Transverse colon (tissue), 4 donors: Measurements from ENCODE around the gene CREBBP. TPM values are rescaled to one million over a fixed set of nuclear protein-coding genes. Genes with fewer than 3 reads are reported as not detected.

ENCODE experiments used
- DNase-seq: peaks from one replicate; pipeline ENCODE4 v3.0.0-alpha.2; 2019
- H3K27ac ChIP-seq, 4 donors: fragments of 200-600 bp; sonication (generic); 2 replicates each; pipeline ENCODE4 v1.5.1; 2016 to 2018; ENCODE audit warnings: inconsistent platforms in 4 of 4
- H3K27me3 ChIP-seq: fragments of 200-600 bp; sonication (generic); 2 replicates; pipeline ENCODE4 v1.5.1; 2017; ENCODE audit warnings: inconsistent platforms
- H3K36me3 ChIP-seq, 4 donors: fragments of 200-600 bp; sonication (generic); 2 replicates each; pipeline ENCODE4 v1.5.1; 2017 to 2019; ENCODE audit warnings: inconsistent platforms in 4 of 4
- H3K4me1 ChIP-seq, 4 donors: fragments of 200-600 bp; sonication (generic); 2 replicates each; pipeline ENCODE4 v1.5.1; 2017 to 2020; ENCODE audit warnings: inconsistent platforms in 4 of 4
- H3K4me3 ChIP-seq, 4 donors: fragments of 200-600 bp; sonication (generic); 1 replicate in 1 of 4; 2 replicates in 3 of 4; pipeline versions ENCODE4 v1.5.1 to v1.6.1; 2017 to 2019; ENCODE audit warnings: inconsistent platforms in 4 of 4
- H3K9me3 ChIP-seq, 2 donors: fragments of 200-600 bp; sonication (generic); 2 replicates each; pipeline ENCODE4 v1.5.1; 2017 to 2019; ENCODE audit warnings: inconsistent platforms in 2 of 2
- EP300 ChIP-seq: sonication (generic); formaldehyde crosslinking; IDR thresholded peaks from one replicate; pipeline ENCODE4 v1.6.1; 2017; ENCODE audit warnings: antibody characterized with exemption, low read depth
- POLR2A ChIP-seq: fragments of 450-650 bp; IDR thresholded peaks from one replicate; pipeline ENCODE4 v1.6.1; 2016; ENCODE audit warnings: antibody characterized with exemption, mild to moderate bottlenecking, moderate library complexity
- POLR2AphosphoS5 ChIP-seq, 3 donors: sonication (generic); formaldehyde crosslinking; IDR thresholded peaks; one replicate each; pipeline ENCODE4 v1.6.1; 2016; ENCODE audit warnings: antibody characterized with exemption in 3 of 3
- WGBS, 2 donors: methylation state at CpG; one replicate each; pipeline ENCODE4 v1.1.5; 2018; ENCODE audit warnings: low coverage in 1 of 2; 5-methylcytosine and 5-hydroxymethylcytosine counted together
- in situ Hi-C, 4 donors: fragments of 200-750 bp; cut with MboI; loops; one replicate each; pipeline versions ENCODE4 v1.15.0 to v1.15.1; 2017; ENCODE audit warnings: low sequenced_read_pairs in 3 of 4, low pct_ligation_motif_present in 1 of 4, low pct_unique_long_range_greater_than_20kb in 1 of 4
- intact Hi-C: fragments of 100-400 bp; cut with DNase I; formaldehyde crosslinking; loops from one replicate; pipeline ENCODE4 v1.15.1; 2023; ENCODE audit warnings: low total_unique reads
- total RNA-seq, 4 donors: library from RNA; depleted of rRNA; stranded (reverse); fragments of >200 nt; gene quantifications; one replicate each; pipeline ENCODE4 v1.1.0, GENCODE V29; 2016
- TF ChIP-seq, protein P1 (sequence below), 5 experiments: fragments of 200-600 bp in 3 of 5; fragments of 450-650 bp in 2 of 5; sonication (generic) in 3 of 5; IDR thresholded peaks; 1 replicate in 2 of 5; 2 replicates in 3 of 5; pipeline ENCODE4 v1.5.1; 2016 to 2017; ENCODE audit warnings: antibody characterized with exemption in 5 of 5, inconsistent platforms in 3 of 5, mild to moderate bottlenecking in 2 of 5, moderate library complexity in 1 of 5

Gene CREBBP
- total RNA-seq, 4 donors from 2014 or later, result 52.4 to 235 (median 98.7) TPM

DNA sequence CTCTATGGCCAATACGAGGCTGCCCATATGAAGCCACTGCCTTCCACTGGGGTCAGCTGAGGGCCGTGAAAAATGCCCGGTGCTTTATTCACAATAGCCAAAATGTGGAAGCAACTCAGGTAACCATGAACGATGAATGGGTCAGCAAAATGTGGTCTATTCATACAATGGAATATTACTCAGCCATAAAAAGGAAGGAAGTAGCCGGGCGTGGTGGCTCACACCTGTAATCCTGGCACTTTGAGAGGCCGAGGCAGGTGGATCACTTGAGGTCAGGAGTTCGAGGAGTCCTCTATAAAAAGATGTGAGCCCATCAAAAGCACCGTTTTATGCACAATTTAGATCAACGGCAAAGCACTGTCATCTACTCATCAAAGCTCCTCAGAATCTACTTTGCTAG, 158.0 kb downstream of the CREBBP start:
- no peaks in the 10 kb centered on the region for H3K9me3 ChIP-seq
- intact Hi-C loops, result no loop called here
- no peak overlapping the region for H3K4me3 ChIP-seq
- no peaks in the 10 kb centered on the region for H3K27me3 ChIP-seq
- no peak for DNase-seq
- in situ Hi-C loops, result no loop called here
- no peak overlapping the region for H3K27ac ChIP-seq
- peaks cover 0 to 1% (median 0%) of the 10 kb centered on the region in 4 donors for H3K36me3 ChIP-seq
- TF ChIP-seq EP300 (no peak), POLR2A (no peak), POLR2AphosphoS5 (IDR thresholded peaks at IDR 0.05) (no peak)
- TF ChIP-seq, protein P1, sequence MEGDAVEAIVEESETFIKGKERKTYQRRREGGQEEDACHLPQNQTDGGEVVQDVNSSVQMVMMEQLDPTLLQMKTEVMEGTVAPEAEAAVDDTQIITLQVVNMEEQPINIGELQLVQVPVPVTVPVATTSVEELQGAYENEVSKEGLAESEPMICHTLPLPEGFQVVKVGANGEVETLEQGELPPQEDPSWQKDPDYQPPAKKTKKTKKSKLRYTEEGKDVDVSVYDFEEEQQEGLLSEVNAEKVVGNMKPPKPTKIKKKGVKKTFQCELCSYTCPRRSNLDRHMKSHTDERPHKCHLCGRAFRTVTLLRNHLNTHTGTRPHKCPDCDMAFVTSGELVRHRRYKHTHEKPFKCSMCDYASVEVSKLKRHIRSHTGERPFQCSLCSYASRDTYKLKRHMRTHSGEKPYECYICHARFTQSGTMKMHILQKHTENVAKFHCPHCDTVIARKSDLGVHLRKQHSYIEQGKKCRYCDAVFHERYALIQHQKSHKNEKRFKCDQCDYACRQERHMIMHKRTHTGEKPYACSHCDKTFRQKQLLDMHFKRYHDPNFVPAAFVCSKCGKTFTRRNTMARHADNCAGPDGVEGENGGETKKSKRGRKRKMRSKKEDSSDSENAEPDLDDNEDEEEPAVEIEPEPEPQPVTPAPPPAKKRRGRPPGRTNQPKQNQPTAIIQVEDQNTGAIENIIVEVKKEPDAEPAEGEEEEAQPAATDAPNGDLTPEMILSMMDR (IDR thresholded peaks at IDR 0.05), result no peak
- 73% methylated on average over 7 to 10 of the region's 10 CpGs for WGBS, 2 donors
- H3K4me1 ChIP-seq, result peaks cover 2 to 9% (median 6%) of the 10 kb centered on the region in 4 donors

DNA sequence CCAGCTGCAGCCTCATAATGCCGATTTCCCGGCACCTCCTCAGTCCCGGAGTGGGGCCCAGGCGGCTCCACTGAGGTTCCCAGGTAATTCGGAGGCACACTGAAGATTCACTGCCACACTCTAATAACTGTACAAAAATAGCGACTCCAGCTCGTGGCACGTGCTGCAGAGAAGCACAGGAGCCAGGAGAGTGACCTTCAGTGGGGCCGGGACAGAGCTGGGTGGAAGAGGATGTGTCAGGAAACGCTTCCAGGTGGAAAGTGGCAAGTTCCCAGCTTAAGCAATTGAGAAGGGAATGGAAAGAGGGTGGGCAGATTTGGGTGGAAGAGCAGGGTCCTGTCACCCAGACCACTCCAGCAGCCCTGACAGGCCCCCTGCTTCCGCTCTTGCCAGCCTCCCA, 160.1 kb downstream of the CREBBP start:
- intact Hi-C loops, result no loop called here
- Histone ChIP-seq H3K9me3 (no peaks in the 10 kb centered on the region), H3K36me3 (no peaks in the 10 kb centered on the region), H3K27ac (no peak overlapping the region), H3K4me1 (peaks cover 5 to 23% (median 13%) of the 10 kb centered on the region in 4 donors), H3K4me3 (no peak overlapping the region), H3K27me3 (no peaks in the 10 kb centered on the region)
- in situ Hi-C loops, result no loop called here
- WGBS, 2 donors, result 73 to 92% methylated on average over 6 to 11 of the region's 11 CpGs
- no peak for DNase-seq
- TF ChIP-seq, protein P1 (IDR thresholded peaks at IDR 0.05), result no peak
- TF ChIP-seq POLR2A, result no peak
- no peak for TF ChIP-seq EP300
- no peak for TF ChIP-seq POLR2AphosphoS5 (IDR thresholded peaks at IDR 0.05)

DNA sequence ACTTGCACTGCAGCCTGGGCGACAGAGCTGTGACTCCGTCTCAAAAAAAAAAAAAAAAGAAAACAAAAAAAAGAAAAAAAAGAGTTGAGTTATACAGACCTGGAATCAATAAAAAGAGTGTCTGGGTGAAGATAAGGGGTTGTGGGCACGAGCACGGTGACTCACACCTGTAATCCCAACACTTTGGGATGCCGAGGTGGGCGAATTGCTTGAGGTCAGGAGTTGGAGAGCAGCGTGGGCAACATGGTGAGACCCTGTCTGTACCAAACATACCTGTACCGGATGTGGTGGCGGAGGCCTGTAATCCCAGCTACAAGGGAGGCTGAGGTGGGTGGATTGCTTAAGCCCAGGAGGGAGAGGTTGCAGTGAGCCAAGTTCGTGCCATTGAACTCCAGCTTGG, 161.9 kb downstream of the CREBBP start:
- intact Hi-C loops (no loop called here), in situ Hi-C loops (no loop called here)

DNA sequence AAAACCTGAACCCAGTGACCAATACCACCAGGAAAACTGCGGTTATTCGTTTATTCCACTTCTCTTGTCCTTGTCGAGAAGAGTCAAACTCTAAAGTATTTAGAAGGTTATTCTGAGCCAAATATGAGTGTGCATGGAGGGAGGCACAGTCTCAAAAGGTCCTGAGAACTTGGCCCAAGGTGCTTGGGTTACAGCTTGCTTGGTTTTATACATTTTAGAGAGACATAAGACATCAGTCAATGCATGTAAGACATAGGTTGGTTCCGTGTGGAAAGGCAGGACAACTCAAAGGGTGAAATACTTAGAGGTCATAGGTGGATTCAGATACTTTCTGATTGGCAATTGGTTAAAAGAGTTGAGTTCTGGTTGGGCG, 162.5 kb downstream of the CREBBP start:
- in situ Hi-C loops (no loop called here), intact Hi-C loops (no loop called here)
- TF ChIP-seq POLR2A (no peak), EP300 (no peak), POLR2AphosphoS5 (IDR thresholded peaks at IDR 0.05) (no peak)
- TF ChIP-seq, protein P1 (IDR thresholded peaks at IDR 0.05), result no peak

More for the DNA sequence above, 161.9 kb downstream of the CREBBP start:
- 94 to 100% methylated on average over 1 to 10 of the region's 10 CpGs for WGBS, 2 donors
- H3K4me1 ChIP-seq, result peaks cover 5 to 23% (median 13%) of the 10 kb centered on the region in 4 donors
- no peaks in the 10 kb centered on the region for H3K36me3 ChIP-seq
- TF ChIP-seq POLR2A (no peak), POLR2AphosphoS5 (IDR thresholded peaks at IDR 0.05) (no peak), EP300 (no peak)
- TF ChIP-seq, protein P1 (IDR thresholded peaks at IDR 0.05), result no peak
- DNase-seq, result no peak
- no peak overlapping the region for H3K4me3 ChIP-seq
- no peak overlapping the region for H3K27ac ChIP-seq
- no peaks in the 10 kb centered on the region for H3K27me3 ChIP-seq
- no peaks in the 10 kb centered on the region for H3K9me3 ChIP-seq

More for the DNA sequence above, 162.5 kb downstream of the CREBBP start:
- WGBS, 2 donors, result 18 to 32% methylated on average over 4 to 5 of the region's 5 CpGs
- no peaks in the 10 kb centered on the region for H3K27me3 ChIP-seq
- no peaks in the 10 kb centered on the region for H3K9me3 ChIP-seq
- no peak for DNase-seq
- peaks cover 5 to 23% (median 13%) of the 10 kb centered on the region in 4 donors for H3K4me1 ChIP-seq
- H3K36me3 ChIP-seq, result no peaks in the 10 kb centered on the region
- peak overlapping the region; percentile 81 to 96 (median 84) for H3K4me3 ChIP-seq
- peak overlapping the region; percentile 85 to 92 (median 88) for H3K27ac ChIP-seq
